Lower leg skin (tissue), 3 donors: Measurements from ENCODE around the gene NR4A1.

Source experiments
- CTCF ChIP-seq, 3 donors: fragments of 450-650 bp; IDR thresholded peaks; one replicate each; pipeline ENCODE4 v1.5.1; 2016; ENCODE audit warnings: antibody characterized with exemption in 3 of 3, mild to moderate bottlenecking in 3 of 3, moderate library complexity in 2 of 3
- POLR2A ChIP-seq, 2 donors: fragments of 450-650 bp; IDR thresholded peaks; one replicate each; pipeline ENCODE4 v1.6.1; 2016 to 2017; ENCODE audit warnings: antibody characterized with exemption in 2 of 2, mild to moderate bottlenecking in 1 of 2, moderate library complexity in 1 of 2

DNA sequence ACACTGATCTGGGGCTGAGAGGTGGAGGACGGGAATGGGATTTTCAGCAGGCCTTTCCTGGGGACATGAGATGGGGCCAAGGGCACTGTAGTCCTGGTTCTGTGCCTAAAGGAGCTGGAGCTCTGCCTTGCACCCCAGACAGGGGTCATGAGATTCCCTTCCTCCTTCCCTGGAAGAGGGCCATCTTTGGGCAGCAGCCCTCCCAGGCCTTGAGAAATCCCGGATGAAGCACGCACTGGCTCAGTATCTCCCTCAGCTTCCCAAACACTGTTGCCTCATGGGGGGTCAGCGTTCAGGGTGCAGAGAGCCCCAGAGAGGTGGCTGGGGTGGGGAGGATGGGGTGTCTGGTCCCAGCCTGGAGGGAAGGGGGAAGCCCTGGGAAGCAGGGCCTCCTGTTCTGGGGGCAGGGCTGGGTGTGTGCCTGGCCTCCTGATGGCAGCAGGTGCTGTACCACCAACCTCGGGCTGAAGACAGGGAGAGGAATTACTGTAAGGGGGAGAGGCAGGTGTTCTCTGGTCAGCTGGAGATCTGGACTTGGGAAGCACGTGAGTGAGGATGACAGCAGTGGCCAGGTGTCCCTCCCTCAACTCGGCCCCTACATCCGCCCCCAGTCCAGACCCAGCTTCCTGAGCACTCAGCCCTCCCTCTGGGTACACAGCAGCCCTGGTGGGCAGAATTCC is 8.4 kb upstream of the NR4A1 start:
- TF ChIP-seq POLR2A (IDR thresholded peaks at IDR 0.05) (no peak), CTCF (IDR thresholded peaks at IDR 0.05) (no peak)
